Measurements from ENCODE around the gene LRRN1. TPM values are rescaled to one million over a fixed set of nuclear protein-coding genes. Genes with fewer than 3 reads are reported as not detected.
"Not testable (repeated sequence)": the region's sequence is repeated elsewhere in the genome, so short reads cannot be mapped to it uniquely, and the experiment has no call there.

Gene LRRN1
- total RNA-seq, 1 experiment from 2014 or later = 0.13 TPM

DNA sequence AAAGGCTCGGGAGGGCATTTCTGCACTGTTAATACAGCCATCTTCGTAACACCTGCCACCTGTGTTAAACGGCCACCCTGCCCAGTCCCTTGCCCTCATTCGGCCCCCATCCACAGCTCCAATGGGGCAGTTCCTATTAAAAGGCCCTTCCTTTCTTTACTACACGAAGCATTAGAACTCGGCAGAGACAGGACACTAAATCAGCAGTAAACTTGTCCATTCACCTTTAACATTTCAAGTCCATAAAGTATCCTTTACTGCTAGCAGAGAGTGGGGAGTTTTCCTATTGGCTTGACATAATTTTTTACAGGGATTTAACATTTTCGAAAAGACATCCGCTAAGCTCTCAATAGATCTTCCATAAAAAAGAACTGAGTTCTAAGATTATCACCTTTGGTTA is 76.3 kb downstream of the LRRN1 start:
- H3K4me3 ChIP-seq (ENCODE audit: low read depth in 2 of 2, low read length in 2 of 2) = no peak overlapping the region
- H3K27me3 ChIP-seq (ENCODE audit: control insufficient read depth, insufficient read depth, low read length) = no peaks in the 10 kb centered on the region
- POLR2A ChIA-PET = no interaction called here
- H3K27ac ChIP-seq (ENCODE audit: low read length) = no peak overlapping the region
- no TSS peak for BruUV-seq (replicated peaks)
- no peak for ATAC-seq
- DNase-seq (ENCODE audit: low read depth, low spot score) = no peak
- H3K36me3 ChIP-seq (ENCODE audit: control insufficient read depth, insufficient read depth, low read length) = no peaks in the 10 kb centered on the region
- TF ChIP-seq, protein P1, sequence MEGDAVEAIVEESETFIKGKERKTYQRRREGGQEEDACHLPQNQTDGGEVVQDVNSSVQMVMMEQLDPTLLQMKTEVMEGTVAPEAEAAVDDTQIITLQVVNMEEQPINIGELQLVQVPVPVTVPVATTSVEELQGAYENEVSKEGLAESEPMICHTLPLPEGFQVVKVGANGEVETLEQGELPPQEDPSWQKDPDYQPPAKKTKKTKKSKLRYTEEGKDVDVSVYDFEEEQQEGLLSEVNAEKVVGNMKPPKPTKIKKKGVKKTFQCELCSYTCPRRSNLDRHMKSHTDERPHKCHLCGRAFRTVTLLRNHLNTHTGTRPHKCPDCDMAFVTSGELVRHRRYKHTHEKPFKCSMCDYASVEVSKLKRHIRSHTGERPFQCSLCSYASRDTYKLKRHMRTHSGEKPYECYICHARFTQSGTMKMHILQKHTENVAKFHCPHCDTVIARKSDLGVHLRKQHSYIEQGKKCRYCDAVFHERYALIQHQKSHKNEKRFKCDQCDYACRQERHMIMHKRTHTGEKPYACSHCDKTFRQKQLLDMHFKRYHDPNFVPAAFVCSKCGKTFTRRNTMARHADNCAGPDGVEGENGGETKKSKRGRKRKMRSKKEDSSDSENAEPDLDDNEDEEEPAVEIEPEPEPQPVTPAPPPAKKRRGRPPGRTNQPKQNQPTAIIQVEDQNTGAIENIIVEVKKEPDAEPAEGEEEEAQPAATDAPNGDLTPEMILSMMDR (IDR thresholded peaks at IDR 0.05) = no peak
- TF ChIP-seq TCF7L2 (IDR thresholded peaks at IDR 0.05; ENCODE audit: low read depth, low read length) (no peak), SIN3A (IDR thresholded peaks at IDR 0.05; ENCODE audit: borderline replicate concordance, insufficient read depth, low read depth, low read length) (no peak), POLR2AphosphoS5 (IDR thresholded peaks at IDR 0.05; ENCODE audit: low read depth, low read length) (no peak)
- TF ChIP-seq, protein P2, sequence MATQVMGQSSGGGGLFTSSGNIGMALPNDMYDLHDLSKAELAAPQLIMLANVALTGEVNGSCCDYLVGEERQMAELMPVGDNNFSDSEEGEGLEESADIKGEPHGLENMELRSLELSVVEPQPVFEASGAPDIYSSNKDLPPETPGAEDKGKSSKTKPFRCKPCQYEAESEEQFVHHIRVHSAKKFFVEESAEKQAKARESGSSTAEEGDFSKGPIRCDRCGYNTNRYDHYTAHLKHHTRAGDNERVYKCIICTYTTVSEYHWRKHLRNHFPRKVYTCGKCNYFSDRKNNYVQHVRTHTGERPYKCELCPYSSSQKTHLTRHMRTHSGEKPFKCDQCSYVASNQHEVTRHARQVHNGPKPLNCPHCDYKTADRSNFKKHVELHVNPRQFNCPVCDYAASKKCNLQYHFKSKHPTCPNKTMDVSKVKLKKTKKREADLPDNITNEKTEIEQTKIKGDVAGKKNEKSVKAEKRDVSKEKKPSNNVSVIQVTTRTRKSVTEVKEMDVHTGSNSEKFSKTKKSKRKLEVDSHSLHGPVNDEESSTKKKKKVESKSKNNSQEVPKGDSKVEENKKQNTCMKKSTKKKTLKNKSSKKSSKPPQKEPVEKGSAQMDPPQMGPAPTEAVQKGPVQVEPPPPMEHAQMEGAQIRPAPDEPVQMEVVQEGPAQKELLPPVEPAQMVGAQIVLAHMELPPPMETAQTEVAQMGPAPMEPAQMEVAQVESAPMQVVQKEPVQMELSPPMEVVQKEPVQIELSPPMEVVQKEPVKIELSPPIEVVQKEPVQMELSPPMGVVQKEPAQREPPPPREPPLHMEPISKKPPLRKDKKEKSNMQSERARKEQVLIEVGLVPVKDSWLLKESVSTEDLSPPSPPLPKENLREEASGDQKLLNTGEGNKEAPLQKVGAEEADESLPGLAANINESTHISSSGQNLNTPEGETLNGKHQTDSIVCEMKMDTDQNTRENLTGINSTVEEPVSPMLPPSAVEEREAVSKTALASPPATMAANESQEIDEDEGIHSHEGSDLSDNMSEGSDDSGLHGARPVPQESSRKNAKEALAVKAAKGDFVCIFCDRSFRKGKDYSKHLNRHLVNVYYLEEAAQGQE (IDR thresholded peaks at IDR 0.05; ENCODE audit: insufficient read depth in 1 of 2, low read depth in 2 of 2, low read length in 1 of 2) = no peak
- intact Hi-C loops (cut with micrococcal nuclease; ENCODE audit: unreplicated experiment) = no loop called here
- in situ Hi-C loops (cut with HindIII; ENCODE audit: low pct_unique_long_range_greater_than_20kb, low sequenced_read_pairs) = no loop called here
- CTCF ChIA-PET = no interaction called here
- no peaks in the 10 kb centered on the region for H3K9me3 ChIP-seq (ENCODE audit: control insufficient read depth, insufficient read depth, low read depth, low read length)
- no peaks in the 10 kb centered on the region for H3K4me1 ChIP-seq (ENCODE audit: control insufficient read depth, insufficient read depth, low read length)

DNA sequence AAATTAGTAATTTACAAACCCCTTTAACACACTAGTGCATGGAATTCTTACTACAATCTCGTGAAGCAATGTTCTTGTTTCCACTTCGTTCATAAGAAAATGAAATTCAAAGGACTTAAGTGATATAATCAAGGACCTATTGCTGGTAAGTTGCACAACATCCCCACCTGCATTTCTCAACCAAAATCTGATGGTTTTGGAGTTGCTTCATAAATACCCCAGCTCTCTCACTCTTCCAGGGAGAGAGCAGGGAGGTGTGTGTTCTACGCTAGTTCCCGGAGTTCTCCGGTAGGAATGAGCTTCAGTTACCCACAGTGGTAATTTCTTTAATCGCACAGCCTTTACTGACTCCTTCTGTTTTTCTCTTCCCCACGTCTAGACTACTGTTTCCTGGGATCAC is 81.8 kb downstream of the LRRN1 start:
- POLR2A ChIA-PET = no interaction called here

DNA sequence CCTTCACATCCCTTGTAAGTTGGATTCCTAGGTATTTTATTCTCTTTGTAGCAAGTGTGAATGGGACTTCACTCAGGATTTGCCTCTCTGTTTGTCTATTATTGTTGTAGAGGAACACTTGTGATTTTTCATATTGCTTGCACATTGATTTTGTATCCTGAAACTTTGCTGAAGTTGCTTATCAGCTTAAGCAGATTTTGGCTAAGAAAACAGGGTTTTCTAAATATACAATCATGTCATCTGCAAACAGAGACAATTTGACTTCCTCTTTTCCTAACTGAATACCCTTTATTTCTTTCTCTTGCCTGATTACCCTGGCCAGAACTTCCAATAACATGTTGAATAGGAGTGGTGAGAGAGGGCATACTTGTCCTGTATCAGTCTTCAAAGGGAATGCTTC is 88.1 kb downstream of the LRRN1 start:
- BruUV-seq (replicated peaks); in situ Hi-C loops (cut with HindIII; ENCODE audit: low pct_unique_long_range_greater_than_20kb, low sequenced_read_pairs); intact Hi-C loops (cut with micrococcal nuclease; ENCODE audit: unreplicated experiment): not testable (repeated sequence)

More for the DNA sequence above, 81.8 kb downstream of the LRRN1 start:
- Histone ChIP-seq H3K9me3 (ENCODE audit: control insufficient read depth, insufficient read depth, low read depth, low read length) (no peaks in the 10 kb centered on the region), H3K27ac (ENCODE audit: low read length) (no peak overlapping the region), H3K27me3 (ENCODE audit: control insufficient read depth, insufficient read depth, low read length) (no peaks in the 10 kb centered on the region), H3K4me1 (ENCODE audit: control insufficient read depth, insufficient read depth, low read length) (no peaks in the 10 kb centered on the region), H3K4me3 (ENCODE audit: low read depth in 2 of 2, low read length in 2 of 2) (no peak overlapping the region), H3K36me3 (ENCODE audit: control insufficient read depth, insufficient read depth, low read length) (no peaks in the 10 kb centered on the region)
- TF ChIP-seq, protein P2 (IDR thresholded peaks at IDR 0.05; ENCODE audit: insufficient read depth in 1 of 2, low read depth in 2 of 2, low read length in 1 of 2) = no peak
- TF ChIP-seq, protein P1 (IDR thresholded peaks at IDR 0.05) = no peak
- CTCF ChIA-PET = no interaction called here
- DNase-seq (ENCODE audit: low read depth, low spot score) = no peak
- no TSS peak for BruUV-seq (replicated peaks)
- no peak for ATAC-seq
- intact Hi-C loops (cut with micrococcal nuclease; ENCODE audit: unreplicated experiment) = no loop called here
- in situ Hi-C loops (cut with HindIII; ENCODE audit: low pct_unique_long_range_greater_than_20kb, low sequenced_read_pairs) = no loop called here

More for the DNA sequence above, 88.1 kb downstream of the LRRN1 start:
- H3K27ac ChIP-seq (ENCODE audit: low read length); H3K4me1 ChIP-seq (ENCODE audit: control insufficient read depth, insufficient read depth, low read length); CTCF ChIA-PET; H3K27me3 ChIP-seq (ENCODE audit: control insufficient read depth, insufficient read depth, low read length); H3K4me3 ChIP-seq (ENCODE audit: low read depth in 2 of 2, low read length in 2 of 2); DNase-seq (ENCODE audit: low read depth, low spot score); ATAC-seq; H3K9me3 ChIP-seq (ENCODE audit: control insufficient read depth, insufficient read depth, low read depth, low read length); H3K36me3 ChIP-seq (ENCODE audit: control insufficient read depth, insufficient read depth, low read length); POLR2A ChIA-PET: not testable (repeated sequence)

All from Panc1 (cell line).